ENCODE measurements around the gene CMTM1.

- TF ChIP-seq, protein P1, sequence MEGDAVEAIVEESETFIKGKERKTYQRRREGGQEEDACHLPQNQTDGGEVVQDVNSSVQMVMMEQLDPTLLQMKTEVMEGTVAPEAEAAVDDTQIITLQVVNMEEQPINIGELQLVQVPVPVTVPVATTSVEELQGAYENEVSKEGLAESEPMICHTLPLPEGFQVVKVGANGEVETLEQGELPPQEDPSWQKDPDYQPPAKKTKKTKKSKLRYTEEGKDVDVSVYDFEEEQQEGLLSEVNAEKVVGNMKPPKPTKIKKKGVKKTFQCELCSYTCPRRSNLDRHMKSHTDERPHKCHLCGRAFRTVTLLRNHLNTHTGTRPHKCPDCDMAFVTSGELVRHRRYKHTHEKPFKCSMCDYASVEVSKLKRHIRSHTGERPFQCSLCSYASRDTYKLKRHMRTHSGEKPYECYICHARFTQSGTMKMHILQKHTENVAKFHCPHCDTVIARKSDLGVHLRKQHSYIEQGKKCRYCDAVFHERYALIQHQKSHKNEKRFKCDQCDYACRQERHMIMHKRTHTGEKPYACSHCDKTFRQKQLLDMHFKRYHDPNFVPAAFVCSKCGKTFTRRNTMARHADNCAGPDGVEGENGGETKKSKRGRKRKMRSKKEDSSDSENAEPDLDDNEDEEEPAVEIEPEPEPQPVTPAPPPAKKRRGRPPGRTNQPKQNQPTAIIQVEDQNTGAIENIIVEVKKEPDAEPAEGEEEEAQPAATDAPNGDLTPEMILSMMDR (IDR thresholded peaks at IDR 0.05): no peak
- TF ChIP-seq TCF7L2 (IDR thresholded peaks at IDR 0.05; ENCODE audit: low read depth, low read length): no peak
- TF ChIP-seq, protein P2, sequence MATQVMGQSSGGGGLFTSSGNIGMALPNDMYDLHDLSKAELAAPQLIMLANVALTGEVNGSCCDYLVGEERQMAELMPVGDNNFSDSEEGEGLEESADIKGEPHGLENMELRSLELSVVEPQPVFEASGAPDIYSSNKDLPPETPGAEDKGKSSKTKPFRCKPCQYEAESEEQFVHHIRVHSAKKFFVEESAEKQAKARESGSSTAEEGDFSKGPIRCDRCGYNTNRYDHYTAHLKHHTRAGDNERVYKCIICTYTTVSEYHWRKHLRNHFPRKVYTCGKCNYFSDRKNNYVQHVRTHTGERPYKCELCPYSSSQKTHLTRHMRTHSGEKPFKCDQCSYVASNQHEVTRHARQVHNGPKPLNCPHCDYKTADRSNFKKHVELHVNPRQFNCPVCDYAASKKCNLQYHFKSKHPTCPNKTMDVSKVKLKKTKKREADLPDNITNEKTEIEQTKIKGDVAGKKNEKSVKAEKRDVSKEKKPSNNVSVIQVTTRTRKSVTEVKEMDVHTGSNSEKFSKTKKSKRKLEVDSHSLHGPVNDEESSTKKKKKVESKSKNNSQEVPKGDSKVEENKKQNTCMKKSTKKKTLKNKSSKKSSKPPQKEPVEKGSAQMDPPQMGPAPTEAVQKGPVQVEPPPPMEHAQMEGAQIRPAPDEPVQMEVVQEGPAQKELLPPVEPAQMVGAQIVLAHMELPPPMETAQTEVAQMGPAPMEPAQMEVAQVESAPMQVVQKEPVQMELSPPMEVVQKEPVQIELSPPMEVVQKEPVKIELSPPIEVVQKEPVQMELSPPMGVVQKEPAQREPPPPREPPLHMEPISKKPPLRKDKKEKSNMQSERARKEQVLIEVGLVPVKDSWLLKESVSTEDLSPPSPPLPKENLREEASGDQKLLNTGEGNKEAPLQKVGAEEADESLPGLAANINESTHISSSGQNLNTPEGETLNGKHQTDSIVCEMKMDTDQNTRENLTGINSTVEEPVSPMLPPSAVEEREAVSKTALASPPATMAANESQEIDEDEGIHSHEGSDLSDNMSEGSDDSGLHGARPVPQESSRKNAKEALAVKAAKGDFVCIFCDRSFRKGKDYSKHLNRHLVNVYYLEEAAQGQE (IDR thresholded peaks at IDR 0.05; ENCODE audit: insufficient read depth in 1 of 2, low read depth in 2 of 2, low read length in 1 of 2): no peak
Observed at GRCh38 chr16:66617010-66617434, 50.8 kb downstream of the CMTM1 start.

Data from Panc1 (cell line).